ENCODE results near the gene OR52N5.

The OR52N5 gene

DNA sequence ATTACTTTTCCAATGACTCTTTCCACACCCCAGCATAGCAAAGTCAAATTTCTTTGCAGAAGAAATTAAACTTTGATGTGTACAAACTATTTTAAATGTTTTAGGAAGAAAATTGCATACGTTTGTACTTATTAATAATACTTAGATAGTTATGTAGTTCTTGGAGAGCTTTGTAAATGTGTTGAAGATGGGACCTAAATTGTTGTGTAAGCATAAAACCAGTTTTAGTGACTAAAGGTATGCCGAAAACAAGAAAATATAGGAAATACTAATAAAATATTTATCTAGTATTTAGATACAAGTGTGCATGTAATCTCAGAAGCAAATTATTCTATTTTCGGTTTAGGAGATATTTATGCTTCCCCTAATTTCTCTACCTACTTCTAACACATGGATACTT is 33.3 kb downstream of the OR52N5 start:
- TF ChIP-seq, protein P1, sequence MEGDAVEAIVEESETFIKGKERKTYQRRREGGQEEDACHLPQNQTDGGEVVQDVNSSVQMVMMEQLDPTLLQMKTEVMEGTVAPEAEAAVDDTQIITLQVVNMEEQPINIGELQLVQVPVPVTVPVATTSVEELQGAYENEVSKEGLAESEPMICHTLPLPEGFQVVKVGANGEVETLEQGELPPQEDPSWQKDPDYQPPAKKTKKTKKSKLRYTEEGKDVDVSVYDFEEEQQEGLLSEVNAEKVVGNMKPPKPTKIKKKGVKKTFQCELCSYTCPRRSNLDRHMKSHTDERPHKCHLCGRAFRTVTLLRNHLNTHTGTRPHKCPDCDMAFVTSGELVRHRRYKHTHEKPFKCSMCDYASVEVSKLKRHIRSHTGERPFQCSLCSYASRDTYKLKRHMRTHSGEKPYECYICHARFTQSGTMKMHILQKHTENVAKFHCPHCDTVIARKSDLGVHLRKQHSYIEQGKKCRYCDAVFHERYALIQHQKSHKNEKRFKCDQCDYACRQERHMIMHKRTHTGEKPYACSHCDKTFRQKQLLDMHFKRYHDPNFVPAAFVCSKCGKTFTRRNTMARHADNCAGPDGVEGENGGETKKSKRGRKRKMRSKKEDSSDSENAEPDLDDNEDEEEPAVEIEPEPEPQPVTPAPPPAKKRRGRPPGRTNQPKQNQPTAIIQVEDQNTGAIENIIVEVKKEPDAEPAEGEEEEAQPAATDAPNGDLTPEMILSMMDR (IDR thresholded peaks at IDR 0.05; ENCODE audit: extremely low read depth, missing control alignments), result no peak
- no peak for DNase-seq (ENCODE audit: low spot score)

GRCh38 chr11:5746614-5747013 is 36.5 kb downstream of the OR52N5 start:
- TF ChIP-seq, protein P1 (IDR thresholded peaks at IDR 0.05; ENCODE audit: extremely low read depth, missing control alignments), result no peak
- DNase-seq (ENCODE audit: low spot score), result no peak

GRCh38 chr11:5738431-5738830 is 44.7 kb downstream of the OR52N5 start:
- TF ChIP-seq, protein P1 (IDR thresholded peaks at IDR 0.05; ENCODE audit: extremely low read depth, missing control alignments), result no peak
- DNase-seq (ENCODE audit: low spot score), result no peak

GRCh38 chr11:5737670-5738392 is 45.3 kb downstream of the OR52N5 start:
- no peak for DNase-seq (ENCODE audit: low spot score)
- TF ChIP-seq, protein P1 (IDR thresholded peaks at IDR 0.05; ENCODE audit: extremely low read depth, missing control alignments), result no peak

- DNase-seq (ENCODE audit: low spot score), result no peak
- TF ChIP-seq, protein P1 (IDR thresholded peaks at IDR 0.05; ENCODE audit: extremely low read depth, missing control alignments), result no peak
Observed at GRCh38 chr11:5737091-5737490, 46.1 kb downstream of the OR52N5 start.

- DNase-seq (ENCODE audit: low spot score), result no peak
- TF ChIP-seq, protein P1 (IDR thresholded peaks at IDR 0.05; ENCODE audit: extremely low read depth, missing control alignments), result no peak
Observed at GRCh38 chr11:5736396-5736795, 46.8 kb downstream of the OR52N5 start, which contains the start of gene OR56B1. Gene OR56B1, plus strand, starts transcription at chr11:5736448. Its CDS starts 69 bp downstream, at chr11:5736517.

- DNase-seq (ENCODE audit: low spot score), result no peak
Observed at GRCh38 chr11:5727691-5728090, 55.5 kb downstream of the OR52N5 start.

More at GRCh38 chr11:5727691-5728090, 55.5 kb downstream of the OR52N5 start:
- TF ChIP-seq, protein P1 (IDR thresholded peaks at IDR 0.05; ENCODE audit: extremely low read depth, missing control alignments), result no peak
